Neural crest cell (in vitro differentiated cells): ENCODE results near the gene MORF4L2. TPM values are rescaled to one million over a fixed set of nuclear protein-coding genes. Genes with fewer than 3 reads are reported as not detected.
A peak's percentile ranks its signal among the peaks of the same experiment; 100 is the strongest.

Experiments used
- DNase-seq: peaks from one replicate; pipeline ENCODE4 v3.0.0; 2021; ENCODE audit warnings: low read depth, mixed read lengths, low spot score
- H3K27ac Mint-ChIP-seq: one replicate; pipeline ENCODE4 v1.8.0; 2021; ENCODE audit warnings: mild to moderate bottlenecking, mixed read lengths; ENCODE audit not compliant: unreplicated experiment
- H3K27me3 Mint-ChIP-seq: 2 replicates; pipeline ENCODE4 v1.8.0; 2021; ENCODE audit warnings: low read depth, mild to moderate bottlenecking, mixed read lengths
- H3K36me3 Mint-ChIP-seq: 2 replicates; pipeline ENCODE4 v1.8.0; 2021; ENCODE audit warnings: low read depth, mild to moderate bottlenecking, mixed read lengths
- H3K4me1 Mint-ChIP-seq: 2 replicates; pipeline ENCODE4 v1.8.0; 2021; ENCODE audit warnings: mixed read lengths
- H3K4me3 Mint-ChIP-seq: one replicate; pipeline ENCODE4 v1.8.0; 2021; ENCODE audit warnings: mild to moderate bottlenecking, mixed read lengths
- H3K9me3 Mint-ChIP-seq: 2 replicates; pipeline ENCODE4 v1.8.0; 2021; ENCODE audit warnings: mixed read lengths
- CTCF ChIP-seq: fragments of 200-600 bp; sonication (generic); conservative IDR thresholded peaks from 2 replicates; pipeline ENCODE4 v1.5.0; 2021; ENCODE audit warnings: antibody characterized with exemption, mild to moderate bottlenecking
- total RNA-seq: library from RNA; stranded (reverse); gene quantifications from 2 replicates; pipeline ENCODE4 v1.2.1, GENCODE V29; 2021

MORF4L2 gene
- total RNA-seq, 1 donor from 2014 or later: 412 TPM

GRCh38 chrX:103685396-103685795 is 1.1 kb downstream of the MORF4L2 start:
- Mint-ChIP-seq H3K4me3 (no peak overlapping the region), H3K9me3 (no peaks in the 10 kb centered on the region), H3K36me3 (peaks cover 7% of the 10 kb centered on the region), H3K27me3 (peaks cover 11% of the 10 kb centered on the region), H3K27ac (peak overlapping the region; percentile 97), H3K4me1 (peaks cover 5% of the 10 kb centered on the region)
- no peak for DNase-seq
- no peak for TF ChIP-seq CTCF

- Mint-ChIP-seq H3K27ac (no peak overlapping the region), H3K27me3 (peaks cover 19% of the 10 kb centered on the region), H3K4me3 (no peak overlapping the region), H3K36me3 (peaks cover 9% of the 10 kb centered on the region), H3K4me1 (peaks cover 5% of the 10 kb centered on the region), H3K9me3 (no peaks in the 10 kb centered on the region)
- TF ChIP-seq CTCF: no peak
- DNase-seq: no peak
Observed at GRCh38 chrX:103681443-103681842, 5.1 kb downstream of the MORF4L2 start.

GRCh38 chrX:103678199-103678993 is 8.1 kb downstream of the MORF4L2 start:
- Mint-ChIP-seq H3K4me1 (no peaks in the 10 kb centered on the region), H3K4me3 (no peak overlapping the region), H3K27ac (no peak overlapping the region), H3K36me3 (peaks cover 2% of the 10 kb centered on the region), H3K9me3 (no peaks in the 10 kb centered on the region), H3K27me3 (peaks cover 11% of the 10 kb centered on the region)
- no peak for TF ChIP-seq CTCF
- no peak for DNase-seq

- TF ChIP-seq CTCF: peak; percentile 25
- peaks cover 2% of the 10 kb centered on the region for H3K36me3 Mint-ChIP-seq
- no peak overlapping the region for H3K27ac Mint-ChIP-seq
Observed at GRCh38 chrX:103674531-103675454, 11.7 kb downstream of the MORF4L2 start.

GRCh38 chrX:103669745-103670144 is 16.8 kb downstream of the MORF4L2 start:
- H3K4me3 Mint-ChIP-seq: no peak overlapping the region
- no peak overlapping the region for H3K27ac Mint-ChIP-seq
- H3K9me3 Mint-ChIP-seq: no peaks in the 10 kb centered on the region
- DNase-seq: no peak
- peaks cover 6% of the 10 kb centered on the region for H3K27me3 Mint-ChIP-seq
- no peak for TF ChIP-seq CTCF
- H3K4me1 Mint-ChIP-seq: no peaks in the 10 kb centered on the region
- no peaks in the 10 kb centered on the region for H3K36me3 Mint-ChIP-seq

More at GRCh38 chrX:103674531-103675454, 11.7 kb downstream of the MORF4L2 start:
- Mint-ChIP-seq H3K4me1 (no peaks in the 10 kb centered on the region), H3K4me3 (peak overlapping the region; percentile 7), H3K9me3 (no peaks in the 10 kb centered on the region), H3K27me3 (peaks cover 11% of the 10 kb centered on the region)
- DNase-seq: no peak
